GM21390 (cell line): ENCODE measurements around the gene BORCS8.
"Not testable (repeated sequence)": the region's sequence is repeated elsewhere in the genome, so short reads cannot be mapped to it uniquely, and the experiment has no call there.

Experiments
- ATAC-seq: cut with Tn5 transposase; IDR thresholded peaks from one replicate; pipeline ENCODE4 v1.9.1; 2021; ENCODE audit not compliant: unreplicated experiment

BORCS8 gene

DNA sequence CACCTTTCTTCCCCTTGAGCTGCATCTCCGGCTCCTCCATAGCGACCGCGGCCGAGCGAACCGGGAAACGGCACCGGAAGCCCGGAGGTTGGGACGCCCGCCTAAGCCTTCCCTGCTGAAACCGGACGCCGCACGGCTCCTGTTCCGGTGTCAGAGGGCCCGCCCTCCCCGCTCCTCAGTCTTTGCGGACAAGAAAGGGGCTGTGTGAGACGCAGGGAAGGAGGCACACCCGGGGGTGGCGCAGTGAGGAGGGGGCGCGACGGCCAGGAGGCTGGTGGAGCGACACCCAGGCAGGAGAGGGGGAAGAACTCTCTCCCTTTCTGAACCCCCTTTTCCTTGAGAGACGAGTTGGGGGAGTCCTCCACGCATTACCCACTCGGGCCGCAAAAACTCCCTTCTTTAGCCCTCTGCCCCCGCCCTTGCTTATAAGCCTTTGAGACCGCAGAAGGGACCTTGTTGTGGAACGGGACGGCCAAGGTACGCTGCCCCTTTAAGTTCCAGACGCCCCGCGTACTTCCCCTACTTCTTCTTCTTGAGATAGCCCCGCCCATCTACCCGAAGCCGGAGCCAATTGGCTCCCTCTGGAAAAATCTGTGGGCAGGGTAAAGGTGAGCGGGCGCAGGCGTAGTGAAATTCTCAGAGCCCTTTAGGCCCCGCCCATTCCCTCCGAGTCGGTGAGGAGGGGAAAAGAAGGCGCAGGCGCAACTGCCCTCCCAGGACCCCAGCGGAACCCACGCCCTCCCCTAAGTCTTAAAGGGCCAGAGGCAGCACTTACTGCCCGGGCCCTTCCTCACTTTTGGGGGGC is at the start of gene BORCS8, which contains the start of gene RFXANK:
Gene BORCS8 (minus strand): TSS at position 75 of the 805 bp plus-strand sequence. CDS start 35 bp downstream, at position 40.
Gene RFXANK (plus strand): TSS at position 181 of the 805 bp plus-strand sequence. CDS start 1,689 bp downstream, outside the sequence.
- peak; percentile 75 for ATAC-seq

DNA sequence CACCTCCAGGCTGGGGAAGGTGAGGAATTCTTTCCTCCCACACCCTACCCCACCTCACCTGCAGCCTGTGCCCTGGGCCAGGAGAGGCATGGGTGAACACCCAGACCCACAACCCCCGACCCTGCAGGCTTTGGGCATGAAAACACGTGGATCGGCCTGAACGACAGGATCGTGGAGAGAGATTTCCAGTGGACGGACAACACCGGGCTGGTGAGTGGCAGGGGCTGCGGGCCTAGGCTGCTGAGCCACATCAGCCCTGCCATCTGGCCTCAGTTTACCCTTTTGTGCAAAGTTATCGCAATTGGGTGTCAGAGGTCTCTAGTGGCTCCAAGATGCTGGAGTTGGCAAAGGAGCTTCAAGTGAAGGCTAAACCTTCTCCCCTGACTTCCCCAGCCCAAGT is 48.5 kb upstream of the BORCS8 start:
- no peak for ATAC-seq

DNA sequence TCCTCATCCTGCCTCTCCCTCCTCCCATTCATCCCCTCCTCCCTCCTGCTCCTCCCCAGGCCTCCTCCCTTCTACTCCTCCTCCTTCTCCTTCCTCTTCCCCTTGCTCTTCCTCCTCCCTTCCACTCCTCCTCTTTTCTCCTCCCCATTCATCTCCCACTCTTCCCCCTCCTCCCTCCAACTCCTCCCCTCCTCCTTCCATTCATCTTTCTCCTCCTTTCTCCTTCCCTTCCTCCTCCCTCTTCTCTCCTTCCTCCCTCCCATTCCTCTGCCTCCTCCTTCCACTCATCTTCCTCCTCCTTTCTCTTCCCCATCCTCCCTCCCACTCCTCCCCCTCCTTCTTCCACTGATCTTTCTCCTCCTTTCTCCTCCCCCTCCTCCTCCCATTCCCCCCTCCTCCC is 47.7 kb upstream of the BORCS8 start:
- no peak for ATAC-seq

DNA sequence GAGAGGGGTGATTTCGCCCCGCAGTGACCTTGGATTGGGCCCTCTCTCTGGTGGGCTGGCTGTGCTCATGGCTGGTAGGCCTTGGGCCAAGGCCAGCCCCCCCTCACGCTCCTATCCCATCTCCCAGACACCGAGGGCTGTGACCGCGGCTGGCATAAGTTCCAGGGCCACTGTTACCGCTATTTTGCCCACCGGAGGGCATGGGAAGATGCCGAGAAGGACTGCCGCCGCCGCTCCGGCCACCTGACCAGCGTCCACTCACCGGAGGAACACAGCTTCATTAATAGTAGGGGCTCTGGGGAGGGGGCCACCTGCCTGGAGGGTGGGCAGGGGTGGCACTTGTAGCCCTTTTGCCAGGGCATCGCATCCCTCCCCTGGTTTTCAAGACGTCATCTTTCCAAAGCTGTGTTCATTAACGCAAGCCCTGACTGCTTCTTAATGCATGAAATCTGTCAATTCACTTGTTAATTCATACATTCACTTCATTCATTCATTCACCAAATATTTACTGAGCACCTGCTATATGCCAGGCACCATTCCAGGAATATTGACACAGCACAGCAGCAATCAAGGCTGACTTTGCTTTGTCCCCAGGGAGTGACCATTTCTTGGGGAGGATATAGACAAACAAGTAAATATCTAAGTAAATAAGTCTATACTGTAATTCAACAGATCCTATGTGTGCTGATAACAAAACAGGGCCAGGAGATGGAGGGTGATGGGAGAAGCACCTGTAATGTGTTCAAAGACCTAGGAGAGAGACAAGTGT is 46.4 kb upstream of the BORCS8 start:
- ATAC-seq: no peak

DNA sequence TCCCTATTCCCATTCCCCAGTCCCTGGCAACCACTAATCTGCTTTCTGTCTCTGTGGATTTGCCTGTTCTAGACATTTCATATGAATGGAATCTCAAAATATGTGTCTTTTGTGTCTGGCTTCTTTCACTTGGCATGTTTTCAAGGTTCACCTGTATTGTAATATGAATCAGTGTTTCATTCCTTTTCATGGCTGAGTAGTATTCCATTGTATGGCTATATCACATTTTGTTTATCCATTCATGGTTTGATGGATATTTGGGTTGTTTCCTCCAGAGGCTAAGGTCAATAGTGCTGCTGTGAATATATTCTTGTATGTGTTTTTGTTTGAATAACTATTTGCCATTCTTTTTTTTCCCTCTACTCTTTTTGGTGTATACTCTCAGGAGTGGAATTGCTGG is 44.2 kb upstream of the BORCS8 start:
- no peak for ATAC-seq

DNA sequence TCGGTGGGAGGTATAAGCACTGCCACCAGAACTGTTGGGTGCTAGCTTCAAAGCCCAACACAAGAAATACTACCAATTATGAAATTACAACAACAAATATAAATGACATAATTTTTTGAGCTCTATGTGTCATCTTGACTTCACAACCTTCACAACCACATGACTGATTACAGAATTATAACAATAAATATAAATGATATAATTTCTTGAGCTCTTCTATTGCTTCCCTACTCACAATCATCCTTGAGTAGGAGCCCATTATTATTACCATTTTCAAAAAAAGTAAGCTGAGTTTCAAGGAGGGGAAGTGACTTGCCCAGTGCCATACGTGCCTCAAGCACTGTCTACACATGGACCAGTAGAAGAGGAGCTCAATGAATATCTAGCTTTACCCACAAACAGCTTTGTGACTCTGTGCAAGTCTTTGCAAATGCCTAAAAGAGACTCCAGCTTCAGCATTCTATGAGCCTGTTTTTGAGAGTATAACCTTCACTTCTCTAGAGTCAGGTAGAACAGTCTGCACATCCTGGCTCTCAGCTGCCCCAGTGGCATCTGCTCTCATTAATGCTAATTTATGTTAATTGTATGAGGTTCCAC is 42.4 kb upstream of the BORCS8 start:
- no peak for ATAC-seq

DNA sequence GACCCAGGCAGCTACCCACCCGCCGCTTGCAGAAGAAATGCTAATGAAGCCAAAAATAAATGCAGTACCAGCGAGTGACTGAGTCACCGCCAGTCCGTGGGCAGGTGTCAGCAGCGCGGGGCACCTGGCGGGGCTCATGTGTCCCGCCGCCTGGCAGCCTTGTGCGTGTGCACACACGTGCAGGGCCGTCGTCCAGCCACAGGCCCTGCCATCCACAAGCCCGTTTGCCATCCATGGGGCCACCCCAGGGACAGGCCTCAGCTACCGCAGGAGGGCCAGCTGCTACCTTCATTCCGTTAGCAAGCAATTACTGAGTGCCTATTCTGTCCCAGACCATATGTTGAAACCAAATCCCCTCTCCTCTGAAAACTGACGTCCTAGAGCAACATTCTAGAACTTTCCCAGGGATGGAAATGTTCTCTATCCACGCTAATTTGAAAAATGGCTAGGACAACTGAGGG is 40.3 kb upstream of the BORCS8 start:
- no peak for ATAC-seq

DNA sequence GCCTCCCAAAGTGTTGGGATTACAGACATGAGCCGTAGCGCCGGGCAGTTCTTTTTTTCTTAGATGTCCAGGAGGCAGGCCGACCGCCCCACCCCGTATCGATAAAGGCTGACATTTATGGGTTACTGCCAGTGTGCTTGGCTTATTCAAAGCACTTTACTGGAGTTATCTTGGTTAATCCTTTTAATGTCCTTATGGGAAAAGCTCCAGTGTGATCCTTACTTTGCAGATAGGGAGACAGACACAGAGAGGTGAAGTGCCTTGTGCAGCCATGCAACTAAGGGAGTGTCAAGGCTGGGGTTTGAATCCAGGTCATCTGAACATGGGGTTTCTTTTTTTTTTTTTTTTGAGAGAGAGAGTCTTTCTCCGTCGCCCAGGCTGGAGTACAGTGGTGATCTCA is 39.0 kb upstream of the BORCS8 start:
- no peak for ATAC-seq

DNA sequence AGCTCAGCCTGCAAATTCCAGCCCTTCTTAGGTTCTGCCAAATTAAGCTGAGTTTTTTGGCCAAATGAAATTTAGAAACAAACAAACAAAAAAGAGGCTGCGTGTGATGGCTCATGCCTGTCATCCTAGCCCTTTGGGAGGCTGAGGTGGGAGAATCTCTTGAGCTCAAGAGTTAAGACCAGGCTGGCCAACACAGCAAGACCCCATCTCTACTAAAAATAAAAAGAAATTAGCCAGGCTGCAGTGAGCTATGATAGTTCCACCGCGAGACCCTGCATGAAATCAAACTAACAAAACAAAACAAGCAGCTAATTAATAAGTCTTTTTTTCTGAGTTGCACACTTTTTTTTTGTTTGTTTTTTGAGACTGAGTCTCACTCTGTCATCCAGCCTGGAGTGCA is 37.7 kb upstream of the BORCS8 start:
- ATAC-seq: no peak

DNA sequence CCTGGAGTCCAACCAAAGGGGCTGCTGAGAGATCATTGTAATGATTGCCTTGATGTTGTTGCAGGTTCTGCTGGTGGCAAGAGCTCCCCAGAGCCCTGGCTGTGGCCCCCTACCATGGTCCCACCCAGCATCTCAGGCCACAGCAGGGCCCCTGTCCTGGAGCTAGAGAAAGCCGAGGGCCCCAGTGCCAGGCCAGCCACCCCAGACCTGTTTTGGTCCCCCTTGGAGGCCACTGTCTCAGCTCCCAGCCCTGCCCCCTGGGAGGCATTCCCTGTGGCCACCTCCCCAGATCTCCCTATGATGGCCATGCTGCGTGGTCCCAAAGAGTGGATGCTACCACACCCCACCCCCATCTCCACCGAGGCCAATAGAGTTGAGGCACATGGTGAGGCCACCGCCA is 35.3 kb upstream of the BORCS8 start:
- no peak for ATAC-seq

DNA sequence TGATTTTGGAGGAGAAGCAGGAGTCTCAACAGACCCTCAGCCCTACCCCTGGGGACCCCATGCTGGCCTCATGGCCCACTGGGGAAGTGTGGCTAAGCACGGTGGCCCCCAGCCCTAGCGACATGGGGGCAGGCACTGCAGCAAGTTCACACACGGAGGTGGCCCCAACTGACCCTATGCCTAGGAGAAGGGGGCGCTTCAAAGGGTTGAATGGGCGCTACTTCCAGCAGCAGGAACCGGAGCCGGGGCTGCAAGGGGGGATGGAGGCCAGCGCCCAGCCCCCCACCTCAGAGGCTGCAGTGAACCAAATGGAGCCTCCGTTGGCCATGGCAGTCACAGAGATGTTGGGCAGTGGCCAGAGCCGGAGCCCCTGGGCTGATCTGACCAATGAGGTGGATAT is 34.7 kb upstream of the BORCS8 start:
- no peak for ATAC-seq

DNA sequence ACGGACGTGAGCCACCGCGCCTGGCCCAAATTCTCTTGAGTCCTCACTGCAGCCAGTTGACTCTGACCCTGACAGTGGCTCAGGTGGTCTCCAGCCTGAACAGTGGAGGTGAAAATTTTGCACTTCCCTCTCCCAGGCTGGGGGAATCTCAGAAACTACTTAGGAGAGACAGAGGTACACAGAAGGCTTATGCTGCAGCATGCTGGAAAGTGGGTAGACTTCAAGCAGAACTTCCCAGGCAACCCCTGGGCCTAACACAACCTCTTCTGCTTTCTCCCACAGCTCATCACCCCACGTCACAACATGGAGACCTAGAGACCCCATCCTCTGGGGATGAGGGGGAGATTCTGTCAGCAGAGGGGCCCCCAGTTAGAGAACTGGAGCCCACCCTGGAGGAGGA is 34.3 kb upstream of the BORCS8 start:
- ATAC-seq: no peak

DNA sequence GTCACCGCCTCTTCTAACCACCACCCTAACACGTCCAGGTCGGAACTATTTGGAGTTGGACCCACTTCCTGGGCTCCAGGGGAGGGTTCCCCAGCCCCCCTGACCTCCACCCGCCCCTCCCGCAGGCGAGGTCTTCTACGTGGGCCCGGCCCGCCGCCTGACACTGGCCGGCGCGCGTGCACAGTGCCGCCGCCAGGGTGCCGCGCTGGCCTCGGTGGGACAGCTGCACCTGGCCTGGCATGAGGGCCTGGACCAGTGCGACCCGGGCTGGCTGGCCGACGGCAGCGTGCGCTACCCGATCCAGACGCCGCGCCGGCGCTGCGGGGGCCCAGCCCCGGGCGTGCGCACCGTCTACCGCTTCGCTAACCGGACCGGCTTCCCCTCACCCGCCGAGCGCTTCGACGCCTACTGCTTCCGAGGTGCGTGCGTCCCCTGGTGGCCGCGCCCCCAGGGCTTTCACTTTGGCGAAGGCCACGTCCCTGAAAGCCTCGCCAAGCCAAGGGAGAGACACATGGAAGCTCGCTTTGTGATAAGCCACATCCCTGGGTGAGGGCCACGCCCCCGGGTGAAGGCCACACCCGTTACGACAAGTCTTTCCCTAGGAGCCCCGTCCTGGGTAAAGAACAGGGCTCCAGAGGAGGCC is 33.0 kb upstream of the BORCS8 start:
- ATAC-seq: no peak

DNA sequence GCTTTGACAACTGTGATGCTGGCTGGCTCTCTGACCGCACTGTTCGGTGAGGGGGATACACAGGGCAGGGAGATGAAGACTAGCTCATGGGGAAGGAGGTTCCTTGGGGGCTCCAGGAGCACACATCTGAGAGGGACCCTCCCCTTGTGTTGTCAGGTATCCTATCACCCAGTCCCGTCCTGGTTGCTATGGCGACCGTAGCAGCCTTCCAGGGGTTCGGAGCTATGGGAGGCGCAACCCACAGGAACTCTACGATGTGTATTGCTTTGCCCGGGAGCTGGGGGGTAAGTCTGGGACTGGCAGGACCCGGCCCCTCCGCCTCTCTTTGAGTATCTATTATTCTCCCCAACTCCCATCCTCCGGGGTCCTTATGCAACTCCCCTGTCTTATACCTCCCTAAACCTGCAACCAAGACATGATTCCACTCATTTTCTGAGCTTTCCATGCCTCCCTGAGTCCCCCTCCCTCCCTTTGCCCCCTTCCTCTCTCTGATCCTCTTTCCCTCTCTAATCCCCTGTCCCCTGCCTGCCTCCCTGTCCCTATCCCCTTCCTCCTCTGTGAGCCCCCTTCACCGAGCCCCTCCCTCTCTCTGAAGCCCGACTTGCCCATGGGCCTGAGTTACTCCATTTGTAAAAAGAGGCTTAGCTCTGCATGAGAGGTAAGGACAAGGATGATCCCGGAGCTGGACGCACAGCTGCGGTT is 32.3 kb upstream of the BORCS8 start:
- no peak for ATAC-seq

DNA sequence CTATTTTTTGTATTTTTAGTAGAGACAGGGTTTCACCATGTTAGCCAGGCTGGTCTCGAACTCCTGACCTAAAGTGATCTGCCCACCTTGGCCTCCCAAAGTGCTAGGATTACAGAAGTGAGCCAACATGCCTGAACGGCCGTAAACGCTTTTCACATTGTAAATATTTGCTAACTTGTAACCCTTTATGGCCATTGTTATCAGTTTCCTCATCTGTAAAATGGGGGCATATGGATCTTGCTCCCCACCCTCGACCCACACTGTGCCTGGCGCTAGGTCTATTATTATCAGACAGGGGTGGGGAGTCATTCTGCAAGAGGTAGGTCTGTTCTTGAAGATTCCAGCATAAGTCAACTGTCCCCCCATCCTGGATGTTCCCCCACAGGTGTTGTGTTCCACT is 31.7 kb upstream of the BORCS8 start:
- ATAC-seq: no peak

DNA sequence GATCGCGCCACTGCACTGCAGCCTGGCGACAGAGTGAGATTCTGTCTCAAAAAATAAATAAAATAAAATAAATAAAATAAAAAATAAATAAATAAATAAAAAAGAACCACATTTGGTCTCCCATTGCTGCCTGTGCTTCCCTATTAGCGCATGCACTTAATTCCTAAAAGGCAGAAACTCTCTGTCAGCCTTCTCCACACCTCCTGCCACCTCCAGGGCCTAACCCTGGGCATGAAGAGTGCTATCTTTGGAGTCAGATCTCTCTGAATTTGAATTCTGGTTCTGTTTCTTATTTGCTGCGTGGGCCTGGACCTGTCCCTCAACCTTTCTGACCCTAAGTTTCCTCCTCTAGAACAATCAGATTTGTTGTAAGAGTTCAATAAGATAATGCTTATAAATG is 31.1 kb upstream of the BORCS8 start:
- ATAC-seq: no peak

DNA sequence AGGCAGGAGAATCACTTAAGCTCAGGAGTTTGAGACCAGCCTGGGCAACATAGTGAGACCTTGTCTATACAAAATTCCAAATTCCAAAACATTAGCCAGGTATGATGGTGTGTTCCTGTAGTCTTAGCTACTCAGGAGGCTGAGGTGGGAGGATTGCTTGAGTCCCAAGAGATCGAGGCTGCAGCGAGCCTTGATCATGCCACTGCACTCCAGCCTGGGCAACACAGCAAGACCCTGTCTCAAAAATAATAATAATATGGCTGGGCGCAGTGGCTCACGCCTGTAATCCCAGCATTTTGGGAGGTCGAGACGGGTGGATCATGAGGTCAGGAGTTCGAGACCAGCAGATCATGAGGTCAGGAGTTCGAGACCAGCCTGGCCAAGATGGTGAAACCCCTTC is 29.0 kb upstream of the BORCS8 start:
- ATAC-seq: not testable (repeated sequence)

DNA sequence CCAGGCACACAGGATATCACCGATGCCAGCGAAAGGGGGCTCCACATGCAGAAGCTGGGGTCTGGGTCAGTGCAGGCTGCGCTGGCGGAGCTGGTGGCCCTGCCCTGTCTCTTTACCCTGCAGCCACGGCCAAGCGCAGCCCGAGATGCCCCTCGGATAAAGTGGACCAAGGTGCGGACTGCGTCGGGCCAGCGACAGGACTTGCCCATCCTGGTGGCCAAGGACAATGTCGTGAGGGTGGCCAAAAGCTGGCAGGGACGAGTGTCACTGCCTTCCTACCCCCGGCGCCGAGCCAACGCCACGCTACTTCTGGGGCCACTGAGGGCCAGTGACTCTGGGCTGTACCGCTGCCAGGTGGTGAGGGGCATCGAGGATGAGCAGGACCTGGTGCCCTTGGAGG is 27.0 kb upstream of the BORCS8 start:
- no peak for ATAC-seq

DNA sequence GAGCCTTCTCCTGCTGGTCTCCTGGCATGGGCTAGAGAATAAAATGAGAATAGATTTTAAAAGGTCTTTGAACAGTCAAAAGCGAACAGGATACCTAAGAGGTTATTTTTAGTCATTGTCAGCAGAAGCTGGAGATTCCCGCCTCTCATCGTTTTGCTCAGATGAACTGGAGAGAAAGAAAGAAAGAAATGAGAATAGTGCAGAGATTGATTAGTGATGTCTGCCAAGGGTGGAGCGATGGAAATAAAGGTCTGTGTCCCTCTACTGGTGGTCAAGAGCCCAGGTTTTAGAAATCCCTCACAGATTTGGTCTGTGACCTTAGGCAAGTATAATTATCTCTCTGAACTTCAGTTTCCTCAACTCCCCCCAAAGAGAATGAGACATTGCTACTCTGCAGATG is 25.1 kb upstream of the BORCS8 start:
- ATAC-seq: no peak

DNA sequence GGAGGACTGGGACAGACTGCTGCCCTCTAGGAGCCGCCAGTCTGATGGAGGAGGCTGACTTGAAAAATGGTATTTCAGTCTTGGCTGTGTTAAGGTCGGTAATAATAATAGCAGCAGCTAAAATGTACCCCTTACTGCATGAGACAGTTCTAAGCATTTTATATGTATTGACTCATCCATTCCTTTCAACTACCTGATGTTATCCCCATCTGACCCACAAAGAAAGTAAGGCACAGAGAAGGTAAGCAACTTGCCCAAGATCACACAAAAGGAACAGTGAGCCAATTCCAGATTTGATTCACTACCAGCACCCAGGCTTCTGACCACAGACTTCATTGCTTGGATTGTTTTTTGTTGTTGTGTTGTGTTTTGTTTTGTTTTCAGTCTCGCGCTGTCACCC is 23.8 kb upstream of the BORCS8 start:
- ATAC-seq: no peak

DNA sequence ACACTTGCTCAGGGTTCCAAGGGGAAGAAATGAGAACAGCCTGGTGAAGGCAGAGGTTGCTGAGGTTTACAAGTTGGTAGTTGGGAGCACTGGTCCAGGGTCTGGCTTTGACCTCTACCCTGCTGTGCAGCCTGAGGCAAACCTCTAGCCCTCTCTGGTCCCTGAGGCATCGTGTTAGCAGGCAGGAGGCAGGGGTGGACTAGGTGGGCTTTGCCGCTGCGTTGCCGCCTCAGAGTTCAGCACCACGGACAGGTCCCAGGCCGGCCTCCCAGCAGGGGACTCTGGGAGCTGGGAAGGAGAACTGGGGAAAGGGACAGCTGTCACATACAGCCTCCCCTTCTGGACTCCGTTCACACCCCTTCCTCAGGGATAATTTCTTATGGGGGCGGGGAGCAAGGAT is 22.9 kb upstream of the BORCS8 start:
- ATAC-seq: no peak
